Thyroid gland (tissue), 4 donors: Measurements from ENCODE around the gene KDF1.

ENCODE experiments used
- CTCF ChIP-seq, 6 experiments: fragments of 200-600 bp in 3 of 6; fragments of 450-650 bp in 3 of 6; sonication (generic) in 3 of 6; IDR thresholded peaks; one replicate each; pipeline ENCODE4 v1.5.1; 2016 to 2019; ENCODE audit warnings: antibody characterized with exemption in 6 of 6, mild to moderate bottlenecking in 2 of 6, inconsistent platforms in 1 of 6, moderate library complexity in 1 of 6
- POLR2A ChIP-seq, 2 donors: fragments of 450-650 bp; IDR thresholded peaks; one replicate each; pipeline ENCODE4 v1.6.1; 2017; ENCODE audit warnings: antibody characterized with exemption in 2 of 2, mild to moderate bottlenecking in 2 of 2, moderate library complexity in 1 of 2

GRCh38 chr1:26950602-26951001 lies 9.7 kb downstream of the KDF1 start:
- TF ChIP-seq CTCF (IDR thresholded peaks at IDR 0.05): no peak
- TF ChIP-seq POLR2A (IDR thresholded peaks at IDR 0.05): no peak
